ACC112 (cell line): Measurements from ENCODE around the gene PAPOLA.

Experiments
- H2AFZ ChIP-seq: fragments of 200-600 bp; sonication (generic); one replicate; pipeline ENCODE4 v1.6.0; 2017; ENCODE audit warnings: antibody characterized with exemption, low read length; ENCODE audit not compliant: unreplicated experiment
- H3K27ac ChIP-seq: fragments of 200-600 bp; sonication (generic); 2 replicates; pipeline ENCODE4 v1.5.1; 2014; ENCODE audit warnings: low read depth, mild to moderate bottlenecking, antibody characterized with exemption, low read length, moderate library complexity
- H3K27me3 ChIP-seq: fragments of 200-600 bp; sonication (generic); 2 replicates; pipeline ENCODE4 v1.6.1; 2014; ENCODE audit warnings: mild to moderate bottlenecking, antibody characterized with exemption, low read length, moderate library complexity, mixed read lengths; ENCODE audit not compliant: insufficient read depth
- H3K36me3 ChIP-seq: fragments of 200-600 bp; sonication (generic); 2 replicates; pipeline ENCODE4 v1.6.1; 2016; ENCODE audit warnings: mild to moderate bottlenecking, antibody characterized with exemption, low read length, moderate library complexity, mixed read lengths; ENCODE audit not compliant: insufficient read depth
- H3K4me1 ChIP-seq: fragments of 200-600 bp; sonication (generic); one replicate; pipeline ENCODE4 v1.6.1; 2016; ENCODE audit warnings: low read length, mixed read lengths; ENCODE audit not compliant: insufficient read depth, unreplicated experiment, control insufficient read depth
- H3K4me3 ChIP-seq: fragments of 200-600 bp; sonication (generic); 2 replicates; pipeline ENCODE4 v1.5.1; 2014; ENCODE audit warnings: mild to moderate bottlenecking, low read depth, low read length
- H3K79me2 ChIP-seq: fragments of 200-600 bp; sonication (generic); one replicate; pipeline ENCODE4 v1.6.0; 2016; ENCODE audit warnings: low read length; ENCODE audit not compliant: control insufficient read depth, unreplicated experiment, insufficient read depth

PAPOLA gene

GRCh38 chr14:96514694-96515093 is 12.5 kb downstream of the PAPOLA start:
- Histone ChIP-seq H3K4me1 (peaks cover 9% of the 10 kb centered on the region), H3K27me3 (no peaks in the 10 kb centered on the region), H3K79me2 (peaks cover 93% of the 10 kb centered on the region), H3K36me3 (no peaks in the 10 kb centered on the region), H3K4me3 (no peak overlapping the region), H3K27ac (no peak overlapping the region), H2AFZ (no peak overlapping the region)

GRCh38 chr14:96515731-96516130 is 13.5 kb downstream of the PAPOLA start:
- Histone ChIP-seq H3K79me2 (peaks cover 91% of the 10 kb centered on the region), H3K27ac (no peak overlapping the region), H3K27me3 (no peaks in the 10 kb centered on the region), H3K36me3 (peaks cover 1% of the 10 kb centered on the region; the same call in 1 of the 2 replicates), H2AFZ (no peak overlapping the region), H3K4me3 (no peak overlapping the region), H3K4me1 (peaks cover 9% of the 10 kb centered on the region)

GRCh38 chr14:96516351-96516750 is 14.2 kb downstream of the PAPOLA start:
- H3K27ac ChIP-seq, result no peak overlapping the region
- H3K27me3 ChIP-seq, result no peaks in the 10 kb centered on the region
- peaks cover 7% of the 10 kb centered on the region; the same call in 1 of the 2 replicates for H3K36me3 ChIP-seq
- H3K4me1 ChIP-seq, result peaks cover 9% of the 10 kb centered on the region
- peaks cover 90% of the 10 kb centered on the region for H3K79me2 ChIP-seq
- no peak overlapping the region for H2AFZ ChIP-seq
- no peak overlapping the region for H3K4me3 ChIP-seq

GRCh38 chr14:96519970-96520369 is 17.8 kb downstream of the PAPOLA start:
- peaks cover 29% of the 10 kb centered on the region for H3K36me3 ChIP-seq
- no peak overlapping the region for H2AFZ ChIP-seq
- peaks cover 84% of the 10 kb centered on the region for H3K79me2 ChIP-seq
- H3K4me1 ChIP-seq, result peaks cover 9% of the 10 kb centered on the region
- H3K27me3 ChIP-seq, result no peaks in the 10 kb centered on the region
- no peak overlapping the region for H3K4me3 ChIP-seq
- no peak overlapping the region for H3K27ac ChIP-seq

- Histone ChIP-seq H3K36me3 (peaks cover 49% of the 10 kb centered on the region), H2AFZ (no peak overlapping the region), H3K79me2 (peaks cover 46% of the 10 kb centered on the region)
These were observed 23.3 kb downstream of the PAPOLA start for GRCh38 chr14:96525452-96525851.

GRCh38 chr14:96532632-96533031 is 30.4 kb downstream of the PAPOLA start:
- Histone ChIP-seq H3K27me3 (no peaks in the 10 kb centered on the region), H3K4me1 (no peaks in the 10 kb centered on the region), H3K79me2 (no peaks in the 10 kb centered on the region), H3K4me3 (no peak overlapping the region), H3K36me3 (peaks cover 40% of the 10 kb centered on the region), H3K27ac (no peak overlapping the region), H2AFZ (no peak overlapping the region)

More at GRCh38 chr14:96525452-96525851, 23.3 kb downstream of the PAPOLA start:
- no peak overlapping the region for H3K27ac ChIP-seq
- H3K4me1 ChIP-seq, result no peaks in the 10 kb centered on the region
- H3K27me3 ChIP-seq, result no peaks in the 10 kb centered on the region
- H3K4me3 ChIP-seq, result no peak overlapping the region

- Histone ChIP-seq H3K27me3 (no peaks in the 10 kb centered on the region), H2AFZ (no peak overlapping the region), H3K4me3 (no peak overlapping the region), H3K27ac (no peak overlapping the region), H3K79me2 (no peaks in the 10 kb centered on the region), H3K4me1 (no peaks in the 10 kb centered on the region), H3K36me3 (peaks cover 24% of the 10 kb centered on the region)
These were observed 34.6 kb downstream of the PAPOLA start for GRCh38 chr14:96536807-96537206.

GRCh38 chr14:96538097-96538989 is 36.2 kb downstream of the PAPOLA start:
- no peak overlapping the region for H2AFZ ChIP-seq
- H3K79me2 ChIP-seq, result no peaks in the 10 kb centered on the region
- no peak overlapping the region for H3K27ac ChIP-seq
- no peaks in the 10 kb centered on the region for H3K4me1 ChIP-seq
- no peak overlapping the region for H3K4me3 ChIP-seq
- peaks cover 20% of the 10 kb centered on the region for H3K36me3 ChIP-seq
- no peaks in the 10 kb centered on the region for H3K27me3 ChIP-seq

GRCh38 chr14:96538990-96539317 is 36.8 kb downstream of the PAPOLA start:
- Histone ChIP-seq H3K4me3 (no peak overlapping the region), H3K27me3 (no peaks in the 10 kb centered on the region), H3K36me3 (peaks cover 17% of the 10 kb centered on the region), H3K27ac (no peak overlapping the region), H3K79me2 (no peaks in the 10 kb centered on the region), H2AFZ (no peak overlapping the region), H3K4me1 (no peaks in the 10 kb centered on the region)

GRCh38 chr14:96554315-96554910 is 52.2 kb downstream of the PAPOLA start:
- H3K4me1 ChIP-seq, result no peaks in the 10 kb centered on the region
- no peak overlapping the region for H3K4me3 ChIP-seq
- H3K27ac ChIP-seq, result no peak overlapping the region
- no peaks in the 10 kb centered on the region for H3K79me2 ChIP-seq
- no peak overlapping the region for H2AFZ ChIP-seq
- no peaks in the 10 kb centered on the region for H3K27me3 ChIP-seq
- peaks cover 49% of the 10 kb centered on the region for H3K36me3 ChIP-seq

GRCh38 chr14:96559571-96559970 is 57.4 kb downstream of the PAPOLA start:
- Histone ChIP-seq H3K36me3 (peaks cover 43% of the 10 kb centered on the region), H3K27me3 (no peaks in the 10 kb centered on the region), H3K4me1 (no peaks in the 10 kb centered on the region), H3K79me2 (no peaks in the 10 kb centered on the region), H3K27ac (no peak overlapping the region), H3K4me3 (no peak overlapping the region), H2AFZ (no peak overlapping the region)
